HG03060 (cell line): ENCODE data around the gene PSMB5.

ENCODE experiments used
- ATAC-seq: cut with Tn5 transposase; IDR thresholded peaks from one replicate; pipeline ENCODE4 v1.9.1; 2021; ENCODE audit warnings: low read depth, moderate number of reproducible peaks; ENCODE audit not compliant: unreplicated experiment

Gene PSMB5

GRCh38 chr14:23045419-23046357, 11.0 kb upstream of the PSMB5 start:
- no peak for ATAC-seq

GRCh38 chr14:23044840-23045239, 10.1 kb upstream of the PSMB5 start:
- ATAC-seq: no peak

DNA sequence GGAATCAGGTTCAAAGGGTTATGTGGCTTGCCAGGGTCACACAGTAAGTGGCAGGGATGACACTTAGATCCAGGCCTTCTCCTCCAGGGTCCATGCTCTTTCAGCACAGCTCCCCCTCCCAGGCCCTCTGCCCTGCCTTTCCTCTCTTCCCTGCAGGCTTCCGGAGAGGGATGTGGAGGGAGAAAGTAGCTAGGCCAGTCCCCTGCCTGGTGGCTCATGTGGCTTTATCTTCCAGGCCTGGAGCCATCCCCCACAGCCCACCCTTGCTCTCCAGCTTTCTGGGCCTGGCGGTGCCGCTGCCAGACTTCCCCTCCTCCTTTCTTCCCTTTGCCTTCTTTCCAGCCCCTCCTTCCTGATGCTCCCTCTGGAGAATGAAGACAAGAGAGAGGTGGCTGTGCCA, 9.1 kb upstream of the PSMB5 start:
- ATAC-seq: no peak

- no peak for ATAC-seq
Measured at GRCh38 chr14:23043145-23043544, 8.4 kb upstream of the PSMB5 start.

DNA sequence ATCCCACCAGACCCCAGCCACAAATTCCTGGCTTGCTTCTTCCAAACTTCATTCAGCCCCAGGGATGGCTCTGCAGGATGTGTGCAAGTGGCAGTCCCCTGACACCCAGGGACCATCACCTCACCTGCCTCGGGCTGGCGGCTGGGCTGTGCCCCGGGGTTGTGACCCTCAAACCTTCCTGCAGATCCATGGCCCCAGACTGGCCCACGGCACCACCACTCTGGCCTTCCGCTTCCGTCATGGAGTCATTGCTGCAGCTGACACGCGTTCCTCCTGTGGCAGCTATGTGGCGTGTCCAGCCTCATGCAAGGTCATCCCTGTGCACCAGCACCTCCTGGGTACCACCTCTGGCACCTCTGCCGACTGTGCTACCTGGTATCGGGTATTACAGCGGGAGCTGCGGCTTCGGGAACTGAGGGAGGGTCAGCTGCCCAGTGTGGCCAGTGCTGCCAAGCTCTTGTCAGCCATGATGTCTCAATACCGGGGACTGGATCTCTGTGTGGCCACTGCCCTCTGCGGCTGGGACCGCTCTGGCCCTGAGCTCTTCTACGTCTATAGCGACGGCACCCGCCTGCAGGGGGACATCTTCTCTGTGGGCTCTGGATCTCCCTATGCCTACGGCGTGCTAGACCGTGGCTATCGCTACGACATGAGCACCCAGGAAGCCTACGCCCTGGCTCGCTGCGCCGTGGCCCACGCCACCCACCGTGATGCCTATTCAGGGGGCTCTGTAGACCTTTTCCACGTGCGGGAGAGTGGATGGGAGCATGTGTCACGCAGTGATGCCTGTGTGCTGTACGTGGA, 7.7 kb upstream of the PSMB5 start, which contains the start of gene PSMB11:
Gene PSMB11, plus strand, starts transcription at position 51 of the 804 bp plus-strand sequence. Its CDS starts 14 bp downstream, at position 65.
- no peak for ATAC-seq

GRCh38 chr14:23041729-23042128, 7.0 kb upstream of the PSMB5 start:
- ATAC-seq: no peak

DNA sequence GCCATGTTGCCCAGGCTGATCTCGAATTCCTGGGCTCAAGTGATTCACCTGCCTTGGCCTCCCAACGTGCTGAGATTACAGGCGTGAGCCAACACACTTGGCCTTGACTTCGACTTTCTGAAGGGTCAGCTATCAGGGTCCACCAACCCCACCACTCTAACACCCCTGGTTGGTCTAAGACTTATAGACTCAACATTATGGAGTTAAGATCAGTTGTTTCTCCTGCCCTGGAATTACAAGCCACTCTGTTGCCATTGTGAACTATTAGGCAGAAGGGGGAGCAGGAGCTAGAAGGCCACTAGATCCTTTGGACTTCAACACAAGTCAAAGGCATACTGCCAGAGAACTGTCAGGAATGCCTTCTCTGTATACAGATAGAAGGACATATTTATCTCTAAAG, 5.4 kb upstream of the PSMB5 start:
- no peak for ATAC-seq

GRCh38 chr14:23035303-23036144, 824 bp upstream of the PSMB5 start:
- no peak for ATAC-seq

GRCh38 chr14:23033801-23034497, 751 bp downstream of the PSMB5 start:
- no peak for ATAC-seq

GRCh38 chr14:23033251-23033727, 1.4 kb downstream of the PSMB5 start:
- no peak for ATAC-seq

DNA sequence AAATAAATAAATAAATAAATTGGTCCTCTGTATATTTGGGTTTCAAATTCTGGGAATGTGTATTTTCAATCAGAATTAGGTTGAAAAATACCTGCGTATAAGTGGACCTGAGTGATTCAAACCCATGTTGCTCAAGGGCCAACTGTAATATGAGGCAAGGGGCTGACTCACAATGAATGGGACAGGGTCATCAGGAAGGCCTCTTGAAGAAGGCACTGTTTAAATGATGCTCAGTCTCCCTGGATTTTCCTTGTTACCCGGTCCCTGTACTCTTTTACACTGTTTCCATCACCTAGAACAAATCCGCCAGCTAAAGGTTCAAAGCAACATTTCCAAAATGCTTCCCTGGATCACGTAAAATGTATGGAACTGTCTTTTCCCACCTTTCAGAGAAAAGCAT, 3.8 kb downstream of the PSMB5 start:
- ATAC-seq: no peak

DNA sequence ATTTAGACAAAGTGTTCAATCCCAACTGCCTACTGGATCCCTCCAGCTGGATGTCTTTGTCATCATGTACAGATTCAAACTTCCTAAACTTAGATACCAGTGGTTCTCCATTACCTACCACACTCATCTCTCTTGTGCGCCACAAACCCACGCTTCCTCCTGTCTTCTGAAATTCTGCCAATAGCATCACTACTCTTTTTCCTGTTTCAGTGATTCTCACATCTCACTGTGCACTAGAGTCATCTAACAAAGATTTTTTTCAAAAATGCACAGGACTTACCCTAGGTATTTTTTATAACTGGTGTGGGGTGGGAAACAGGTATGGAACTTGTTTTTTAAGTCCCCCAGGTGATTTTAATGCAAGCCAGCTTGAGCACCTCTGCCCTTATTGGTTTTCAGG, 5.9 kb downstream of the PSMB5 start:
- no peak for ATAC-seq

DNA sequence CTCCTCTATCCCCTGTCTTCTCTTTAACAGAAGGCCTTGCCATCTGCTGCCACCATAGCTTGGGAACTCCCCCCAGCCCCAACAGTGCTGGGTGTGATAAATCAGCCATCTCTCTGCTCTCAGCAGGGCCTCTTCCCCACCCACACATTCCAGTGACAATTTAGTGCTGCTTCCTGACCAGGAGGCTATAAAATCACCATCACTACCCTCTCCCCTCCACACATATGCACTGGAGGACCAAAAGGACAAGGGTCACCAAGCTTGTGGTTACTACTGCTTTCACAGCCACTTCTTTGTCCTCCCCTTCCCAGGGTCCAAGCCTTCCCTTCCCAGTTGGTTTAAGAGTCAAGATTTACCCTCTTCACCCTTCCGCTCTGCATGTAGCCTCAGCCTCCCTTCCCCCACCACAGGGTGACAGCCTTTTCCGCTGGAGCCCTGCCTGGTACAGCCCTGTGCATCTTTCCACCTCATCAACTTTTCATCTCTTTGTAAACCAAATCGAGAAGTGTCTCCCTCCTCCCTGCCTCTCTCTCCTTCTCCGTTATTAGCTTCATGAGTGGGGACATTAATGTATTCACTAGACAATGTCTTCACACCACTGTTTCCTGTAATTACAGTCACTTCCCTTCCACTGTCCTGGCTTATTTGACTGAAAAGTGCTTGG, 9.4 kb downstream of the PSMB5 start:
- ATAC-seq: no peak

GRCh38 chr14:23024612-23025075, 10.1 kb downstream of the PSMB5 start:
- ATAC-seq: no peak

DNA sequence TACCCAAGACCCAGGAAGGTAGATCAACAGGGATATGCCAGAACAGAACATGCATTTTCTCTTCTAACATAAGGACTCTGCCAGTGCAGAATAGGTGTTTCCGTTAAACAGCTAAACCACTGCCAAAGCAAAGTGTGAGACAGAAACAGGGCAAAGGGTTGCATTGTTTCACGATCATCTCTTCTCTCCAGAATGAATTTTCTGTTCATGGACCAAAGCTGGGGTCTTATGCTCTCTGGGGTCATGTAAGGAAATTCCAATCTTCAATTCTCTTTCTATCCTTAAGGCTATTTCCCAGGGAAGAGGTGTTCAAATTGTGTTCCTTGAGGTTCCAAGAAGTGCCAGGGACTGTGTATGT, 10.9 kb downstream of the PSMB5 start:
- ATAC-seq: no peak

GRCh38 chr14:23023022-23023794, 11.5 kb downstream of the PSMB5 start:
- no peak for ATAC-seq

DNA sequence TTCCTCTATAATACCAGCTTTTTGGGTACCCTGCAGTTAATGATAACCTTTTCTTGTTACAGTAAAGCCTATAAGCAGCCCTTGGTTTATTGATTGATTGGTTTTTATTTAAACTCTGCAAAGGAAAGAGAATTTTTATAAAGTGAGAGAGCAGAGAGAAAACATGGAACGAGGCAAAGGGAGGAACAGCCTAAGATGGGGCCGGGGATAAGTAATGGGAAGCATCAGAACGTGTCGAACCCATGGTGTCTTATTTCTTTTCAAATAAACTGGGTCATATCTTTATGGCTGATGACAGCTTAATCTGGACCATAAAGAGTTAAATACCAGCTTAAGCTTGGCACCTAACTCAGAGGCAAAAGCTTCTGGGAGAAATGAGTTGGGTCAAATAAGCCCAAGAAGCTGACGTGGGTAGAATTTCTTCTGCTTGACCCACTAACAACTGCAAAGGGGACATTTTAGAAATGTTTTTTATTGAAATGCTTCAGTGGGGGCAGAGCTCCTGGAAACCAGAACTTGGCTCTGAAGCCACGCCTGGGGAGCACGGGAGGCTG, 12.7 kb downstream of the PSMB5 start:
- ATAC-seq: no peak

GRCh38 chr14:23021434-23021833, 13.3 kb downstream of the PSMB5 start:
- ATAC-seq: no peak
